ENCODE data around the gene THSD4. TPM values are rescaled to one million over a fixed set of nuclear protein-coding genes. Genes with fewer than 3 reads are reported as not detected.
"Not testable (repeated sequence)": the region's sequence is repeated elsewhere in the genome, so short reads cannot be mapped to it uniquely, and the experiment has no call there.

The THSD4 gene
- total RNA-seq, 1 donor from 2014 or later: 66.8 TPM

- Histone ChIP-seq H3K9me3 (no peaks in the 10 kb centered on the region), H3K36me3 (no peaks in the 10 kb centered on the region), H3K4me3 (no peak overlapping the region), H3K27me3 (no peaks in the 10 kb centered on the region), H3K4me1 (no peaks in the 10 kb centered on the region), H3K27ac (no peak overlapping the region)
- DNase-seq (ENCODE audit: extremely low spot score in 2 of 2): no peak
- TF ChIP-seq POLR2AphosphoS5 (IDR thresholded peaks at IDR 0.05; ENCODE audit: insufficient read depth in 1 of 2, low read depth in 1 of 2) (no peak), CTCF (IDR thresholded peaks at IDR 0.05) (no peak), POLR2A (IDR thresholded peaks at IDR 0.05) (no peak)
- intact Hi-C loops (cut with DNase I): no loop called here
Observed at GRCh38 chr15:71366522-71366921, 251.3 kb downstream of the THSD4 start.

- Histone ChIP-seq H3K27me3 (no peaks in the 10 kb centered on the region), H3K4me3 (no peak overlapping the region), H3K4me1 (no peaks in the 10 kb centered on the region), H3K27ac (no peak overlapping the region), H3K36me3 (no peaks in the 10 kb centered on the region), H3K9me3 (no peaks in the 10 kb centered on the region)
- no peak for TF ChIP-seq CTCF (IDR thresholded peaks at IDR 0.05)
- no peak for TF ChIP-seq POLR2A (IDR thresholded peaks at IDR 0.05)
- TF ChIP-seq POLR2AphosphoS5 (IDR thresholded peaks at IDR 0.05; ENCODE audit: insufficient read depth in 1 of 2, low read depth in 1 of 2): no peak
- DNase-seq (ENCODE audit: extremely low spot score in 2 of 2): no peak
- intact Hi-C loops (cut with DNase I): no loop called here
Observed at GRCh38 chr15:71366926-71367325, 251.7 kb downstream of the THSD4 start.

GRCh38 chr15:71367737-71368136 lies 252.5 kb downstream of the THSD4 start:
- H3K9me3 ChIP-seq; H3K4me1 ChIP-seq; H3K27ac ChIP-seq; intact Hi-C loops (cut with DNase I); DNase-seq (ENCODE audit: extremely low spot score in 2 of 2); H3K4me3 ChIP-seq; H3K27me3 ChIP-seq; H3K36me3 ChIP-seq: not testable (repeated sequence)

GRCh38 chr15:71372769-71373168 lies 257.5 kb downstream of the THSD4 start:
- TF ChIP-seq POLR2AphosphoS5 (IDR thresholded peaks at IDR 0.05; ENCODE audit: insufficient read depth in 1 of 2, low read depth in 1 of 2): peak in 1 of 2 donors; percentile 27
- H3K27me3 ChIP-seq; H3K36me3 ChIP-seq; H3K9me3 ChIP-seq; intact Hi-C loops (cut with DNase I); DNase-seq (ENCODE audit: extremely low spot score in 2 of 2); H3K4me3 ChIP-seq: not testable (repeated sequence)
- H3K4me1 ChIP-seq: peaks cover 25% of the 10 kb centered on the region
- peak overlapping the region; percentile 13 for H3K27ac ChIP-seq

GRCh38 chr15:71373917-71374316 lies 258.6 kb downstream of the THSD4 start:
- TF ChIP-seq POLR2AphosphoS5 (IDR thresholded peaks at IDR 0.05; ENCODE audit: insufficient read depth in 1 of 2, low read depth in 1 of 2) (no peak), POLR2A (IDR thresholded peaks at IDR 0.05) (no peak), CTCF (IDR thresholded peaks at IDR 0.05) (no peak)
- DNase-seq (ENCODE audit: extremely low spot score in 2 of 2): no peak
- peak overlapping the region; percentile 13 for H3K27ac ChIP-seq
- no peaks in the 10 kb centered on the region for H3K36me3 ChIP-seq
- intact Hi-C loops (cut with DNase I): no loop called here
- no peak overlapping the region for H3K4me3 ChIP-seq
- no peaks in the 10 kb centered on the region for H3K27me3 ChIP-seq
- H3K9me3 ChIP-seq: no peaks in the 10 kb centered on the region
- peaks cover 25% of the 10 kb centered on the region for H3K4me1 ChIP-seq

GRCh38 chr15:71374607-71375352 lies 259.5 kb downstream of the THSD4 start:
- no peak overlapping the region for H3K27ac ChIP-seq
- DNase-seq (ENCODE audit: extremely low spot score in 2 of 2): no peak
- no peaks in the 10 kb centered on the region for H3K9me3 ChIP-seq
- H3K4me3 ChIP-seq: no peak overlapping the region
- intact Hi-C loops (cut with DNase I): no loop called here
- H3K4me1 ChIP-seq: peaks cover 25% of the 10 kb centered on the region
- H3K27me3 ChIP-seq: no peaks in the 10 kb centered on the region
- TF ChIP-seq POLR2A (IDR thresholded peaks at IDR 0.05) (no peak), CTCF (IDR thresholded peaks at IDR 0.05) (no peak)
- H3K36me3 ChIP-seq: no peaks in the 10 kb centered on the region
